MM.1S (cell line): ENCODE data around the gene TTC28.

ENCODE experiments used
- DNase-seq: peaks from one replicate; pipeline ENCODE4 v3.0.0-alpha.2; 2015
- H2AFZ ChIP-seq: fragments of 300-600 bp; sonication (generic); 2 replicates; pipeline ENCODE4 v1.6.0; 2016; ENCODE audit warnings: antibody characterized with exemption, low read length
- H3F3A ChIP-seq: fragments of 300-600 bp; sonication (generic); 2 replicates; pipeline ENCODE4 v1.6.1; 2016; ENCODE audit warnings: mild to moderate bottlenecking, antibody characterized with exemption, low read length, moderate library complexity, mixed read lengths; ENCODE audit not compliant: insufficient read depth
- H3K27ac ChIP-seq: fragments of 300-600 bp; sonication (generic); 2 replicates; pipeline ENCODE4 v1.5.1; 2016; ENCODE audit warnings: mild to moderate bottlenecking, low read length
- H3K27me3 ChIP-seq: fragments of 300-600 bp; sonication (generic); replicated peaks from 2 replicates; pipeline ENCODE4 v1.6.0; 2016; ENCODE audit warnings: low read length; ENCODE audit not compliant: insufficient read depth
- H3K36me3 ChIP-seq: fragments of 300-600 bp; sonication (generic); replicated peaks from 2 replicates; pipeline ENCODE4 v1.6.1; 2016; ENCODE audit warnings: mild to moderate bottlenecking, low read length, mixed read lengths; ENCODE audit not compliant: insufficient read depth
- H3K4me1 ChIP-seq: fragments of 300-600 bp; sonication (generic); 2 replicates; pipeline ENCODE4 v1.6.1; 2016; ENCODE audit warnings: low read length, mixed read lengths
- H3K4me2 ChIP-seq: fragments of 300-600 bp; sonication (generic); 2 replicates; pipeline ENCODE4 v1.6.0; 2016; ENCODE audit warnings: low read depth, low read length
- H3K4me3 ChIP-seq: fragments of 300-600 bp; sonication (generic); 2 replicates; pipeline ENCODE4 v1.5.1; 2016; ENCODE audit warnings: low read length, mixed read lengths
- H3K79me2 ChIP-seq: fragments of 300-600 bp; sonication (generic); 2 replicates; pipeline ENCODE4 v1.6.1; 2016; ENCODE audit warnings: mixed run types, low read length, mixed read lengths
- H3K9ac ChIP-seq: fragments of 300-600 bp; sonication (generic); 2 replicates; pipeline ENCODE4 v1.6.1; 2016; ENCODE audit warnings: low read length, mixed read lengths
- H3K9me2 ChIP-seq: fragments of 300-600 bp; sonication (generic); replicated peaks from 2 replicates; pipeline ENCODE4 v1.6.1; 2016; ENCODE audit warnings: mild to moderate bottlenecking, low read length, mixed read lengths; ENCODE audit not compliant: insufficient read depth
- H3K9me3 ChIP-seq: fragments of 300-600 bp; sonication (generic); replicated peaks from 2 replicates; pipeline ENCODE4 v1.6.1; 2016; ENCODE audit warnings: mild to moderate bottlenecking, low read length, mixed read lengths; ENCODE audit not compliant: insufficient read depth
- H4K20me1 ChIP-seq: fragments of 300-600 bp; sonication (generic); 2 replicates; pipeline ENCODE4 v1.6.1; 2016; ENCODE audit warnings: mild to moderate bottlenecking, low read length, moderate library complexity, mixed read lengths; ENCODE audit not compliant: insufficient read depth
- CTCF ChIP-seq: fragments of 300-600 bp; sonication (generic); IDR thresholded peaks from 2 replicates; pipeline ENCODE4 v1.5.1; 2016; ENCODE audit warnings: antibody characterized with exemption, low read length, mixed read lengths
- EZH2 ChIP-seq: fragments of 300-600 bp; sonication (generic); optimal IDR thresholded peaks from 2 replicates; pipeline ENCODE3; 2017; ENCODE audit warnings: low read depth, mild to moderate bottlenecking, antibody characterized with exemption, low read length, mixed read lengths
- EZH2phosphoT487 ChIP-seq: fragments of 300-600 bp; sonication (generic); IDR thresholded peaks from 2 replicates; pipeline ENCODE4 v1.6.1; 2018; ENCODE audit warnings: antibody characterized with exemption, low read length

Gene TTC28

GRCh38 chr22:27972732-27973698 lies 706.6 kb downstream of the TTC28 start:
- TF ChIP-seq EZH2phosphoT487 (no peak), CTCF (no peak), EZH2 (no peak)
- no peaks in the 10 kb centered on the region for H3K9me3 ChIP-seq
- DNase-seq = no peak
- no peak overlapping the region for H3K4me3 ChIP-seq
- H3K79me2 ChIP-seq = no peaks in the 10 kb centered on the region
- H4K20me1 ChIP-seq = no peaks in the 10 kb centered on the region
- no peaks in the 10 kb centered on the region for H3K36me3 ChIP-seq
- no peak overlapping the region for H3K4me2 ChIP-seq
- no peaks in the 10 kb centered on the region for H3K4me1 ChIP-seq
- no peaks in the 10 kb centered on the region for H3F3A ChIP-seq
- H3K27ac ChIP-seq = no peak overlapping the region
- H2AFZ ChIP-seq = no peak overlapping the region
- H3K9ac ChIP-seq = no peak overlapping the region
- no peaks in the 10 kb centered on the region for H3K9me2 ChIP-seq
- no peaks in the 10 kb centered on the region for H3K27me3 ChIP-seq

GRCh38 chr22:27971926-27972325 lies 707.7 kb downstream of the TTC28 start:
- H3K27ac ChIP-seq = no peak overlapping the region
- no peaks in the 10 kb centered on the region for H3K27me3 ChIP-seq
- H3K4me1 ChIP-seq = no peaks in the 10 kb centered on the region
- TF ChIP-seq EZH2 (no peak), EZH2phosphoT487 (no peak), CTCF (no peak)
- no peak overlapping the region for H2AFZ ChIP-seq
- no peak for DNase-seq
- no peaks in the 10 kb centered on the region for H4K20me1 ChIP-seq
- no peaks in the 10 kb centered on the region for H3K9me2 ChIP-seq
- no peak overlapping the region for H3K4me3 ChIP-seq
- no peaks in the 10 kb centered on the region for H3F3A ChIP-seq
- no peak overlapping the region for H3K4me2 ChIP-seq
- no peaks in the 10 kb centered on the region for H3K79me2 ChIP-seq
- no peaks in the 10 kb centered on the region for H3K36me3 ChIP-seq
- H3K9me3 ChIP-seq = no peaks in the 10 kb centered on the region
- H3K9ac ChIP-seq = no peak overlapping the region

- no peaks in the 10 kb centered on the region for H3K9me3 ChIP-seq
- H3K27me3 ChIP-seq = no peaks in the 10 kb centered on the region
- no peaks in the 10 kb centered on the region for H3K79me2 ChIP-seq
- no peaks in the 10 kb centered on the region for H3K36me3 ChIP-seq
- no peaks in the 10 kb centered on the region for H3K4me1 ChIP-seq
- H2AFZ ChIP-seq = no peak overlapping the region
- no peaks in the 10 kb centered on the region for H3F3A ChIP-seq
- no peak for DNase-seq
- H3K9me2 ChIP-seq = no peaks in the 10 kb centered on the region
- H4K20me1 ChIP-seq = no peaks in the 10 kb centered on the region
- H3K4me2 ChIP-seq = no peak overlapping the region
- no peak overlapping the region for H3K9ac ChIP-seq
- no peak overlapping the region for H3K27ac ChIP-seq
- TF ChIP-seq CTCF (no peak), EZH2phosphoT487 (no peak), EZH2 (no peak)
- H3K4me3 ChIP-seq = no peak overlapping the region
Observed at GRCh38 chr22:27970596-27971220, 708.9 kb downstream of the TTC28 start.
